Astrocyte of the cerebellum (primary cell): ENCODE data around the gene CYP2J2.
A peak's percentile ranks its signal among the peaks of the same experiment; 100 is the strongest.

Experiments used
- DNase-seq: peaks from one replicate; pipeline ENCODE4 v3.0.0-alpha.2; 2011; ENCODE audit warnings: low read depth
- H3K4me3 ChIP-seq: 2 replicates; pipeline ENCODE4 v1.5.1; 2011; ENCODE audit warnings: mild to moderate bottlenecking, low read depth, low read length, moderate library complexity
- CTCF ChIP-seq: IDR thresholded peaks from 2 replicates; pipeline ENCODE4 v1.5.1; 2012; ENCODE audit warnings: low read length, low read depth, moderate library complexity, mild to moderate bottlenecking; ENCODE audit errors: missing control alignments
- in situ Hi-C: cut with HindIII; loops from 2 replicates; pipeline ENCODE4 v1.10.0; 2017; ENCODE audit warnings: low sequenced_read_pairs

Gene CYP2J2

GRCh38 chr1:59906931-59907330, 19.6 kb downstream of the CYP2J2 start:
- in situ Hi-C loops: no loop called here
- no peak for DNase-seq
- no peak for TF ChIP-seq CTCF
- no peak overlapping the region for H3K4me3 ChIP-seq

DNA sequence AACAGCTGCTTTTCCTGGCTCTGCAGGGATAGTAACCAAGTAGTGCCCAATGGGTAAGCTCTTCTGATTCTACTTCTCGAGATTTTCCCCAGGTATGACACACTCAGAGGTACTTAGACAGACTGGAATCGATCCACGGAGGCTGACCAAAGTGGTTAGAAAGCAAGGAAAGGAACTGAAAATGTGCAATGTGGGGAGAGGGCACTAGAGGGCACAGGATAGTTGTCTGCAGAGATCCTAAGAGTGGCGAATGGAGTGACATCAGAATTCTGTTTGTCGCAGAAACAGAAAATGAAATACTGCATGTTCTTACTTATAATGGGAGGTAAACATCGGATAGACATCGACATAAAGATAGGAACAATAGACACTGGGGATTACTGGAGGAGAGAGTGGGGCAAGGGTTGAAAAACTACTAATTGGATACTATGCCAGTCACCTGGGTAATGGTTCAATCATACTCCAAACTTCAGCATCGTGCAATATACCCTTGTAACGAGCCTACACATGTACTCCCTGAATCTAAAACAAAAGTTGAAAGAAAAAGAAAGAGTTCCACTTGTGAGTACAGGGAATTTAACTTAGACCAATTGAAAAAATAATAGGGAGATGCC, 23.3 kb downstream of the CYP2J2 start:
- H3K4me3 ChIP-seq: no peak overlapping the region
- in situ Hi-C loops: no loop called here
- TF ChIP-seq CTCF: peak; percentile 63
- no peak for DNase-seq

DNA sequence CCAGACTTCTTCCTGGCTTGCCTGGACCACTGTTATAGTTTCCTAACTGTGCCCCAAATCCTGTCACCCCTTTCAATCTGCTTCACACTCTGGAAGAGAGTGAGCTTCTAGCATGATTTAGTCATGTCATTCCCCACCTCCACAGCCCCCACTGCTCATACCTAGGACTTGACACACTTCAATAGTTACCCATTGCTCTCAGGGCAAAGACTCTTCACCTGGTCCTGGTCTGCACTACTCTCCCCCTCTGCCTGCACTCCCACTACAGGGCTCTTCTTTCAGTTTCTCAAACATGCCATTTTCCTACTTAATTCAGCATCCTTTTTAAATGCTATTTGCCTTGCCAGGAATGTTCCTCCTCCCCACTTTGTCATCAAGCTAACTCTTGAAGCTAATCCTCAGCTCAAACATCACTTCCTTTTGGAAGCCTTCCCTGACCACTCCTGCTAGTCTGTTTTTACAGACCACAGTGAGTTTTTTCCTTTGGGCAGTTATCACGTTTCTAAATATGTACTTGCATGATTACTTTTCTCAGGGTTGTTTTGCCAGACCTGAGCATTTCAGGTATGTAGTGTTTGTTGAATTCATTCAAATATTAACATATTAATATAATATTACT, 24.7 kb downstream of the CYP2J2 start:
- no peak overlapping the region for H3K4me3 ChIP-seq
- no peak for TF ChIP-seq CTCF
- in situ Hi-C loops: no loop called here
- DNase-seq: no peak

GRCh38 chr1:59900640-59901039, 25.9 kb downstream of the CYP2J2 start:
- no peak overlapping the region for H3K4me3 ChIP-seq
- no peak for DNase-seq
- in situ Hi-C loops: no loop called here
- no peak for TF ChIP-seq CTCF

GRCh38 chr1:59898927-59899326, 27.6 kb downstream of the CYP2J2 start:
- H3K4me3 ChIP-seq: no peak overlapping the region
- DNase-seq: peak; percentile 13
- no peak for TF ChIP-seq CTCF
- in situ Hi-C loops: no loop called here

DNA sequence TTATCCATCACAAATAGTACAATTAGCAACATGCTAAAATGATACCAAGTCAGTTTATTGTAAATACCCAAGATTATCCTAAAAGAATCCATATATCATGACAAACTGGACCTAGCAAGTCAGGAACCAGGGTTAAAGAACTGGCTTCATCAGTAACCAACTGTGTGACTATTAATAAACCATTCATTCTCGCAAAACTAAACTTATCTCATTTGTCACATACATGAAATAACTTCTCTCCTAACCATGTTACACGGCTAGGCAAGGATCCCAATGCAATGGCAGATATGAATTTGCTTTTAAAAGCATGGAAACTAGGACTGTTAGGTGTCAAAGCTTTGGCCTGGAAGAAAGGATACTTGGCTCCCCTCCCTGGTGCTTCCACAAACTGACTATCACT, 29.4 kb downstream of the CYP2J2 start:
- no peak overlapping the region for H3K4me3 ChIP-seq
- in situ Hi-C loops: no loop called here
- TF ChIP-seq CTCF: no peak
- no peak for DNase-seq
